HG03571 (cell line): ENCODE data around the gene NUP37.
A peak's percentile ranks its signal among the peaks of the same experiment; 100 is the strongest.
"Not testable (repeated sequence)": the region's sequence is repeated elsewhere in the genome, so short reads cannot be mapped to it uniquely, and the experiment has no call there.

Experiments
- ATAC-seq: cut with Tn5 transposase; IDR thresholded peaks from one replicate; pipeline ENCODE4 v1.9.1; 2021; ENCODE audit not compliant: unreplicated experiment

The NUP37 gene

GRCh38 chr12:102093319-102093718 is 26.6 kb downstream of the NUP37 start:
- no peak for ATAC-seq

GRCh38 chr12:102089228-102089835 is 30.6 kb downstream of the NUP37 start:
- not testable (repeated sequence) for ATAC-seq

GRCh38 chr12:102080842-102081241 is 39.1 kb downstream of the NUP37 start:
- no peak for ATAC-seq

DNA sequence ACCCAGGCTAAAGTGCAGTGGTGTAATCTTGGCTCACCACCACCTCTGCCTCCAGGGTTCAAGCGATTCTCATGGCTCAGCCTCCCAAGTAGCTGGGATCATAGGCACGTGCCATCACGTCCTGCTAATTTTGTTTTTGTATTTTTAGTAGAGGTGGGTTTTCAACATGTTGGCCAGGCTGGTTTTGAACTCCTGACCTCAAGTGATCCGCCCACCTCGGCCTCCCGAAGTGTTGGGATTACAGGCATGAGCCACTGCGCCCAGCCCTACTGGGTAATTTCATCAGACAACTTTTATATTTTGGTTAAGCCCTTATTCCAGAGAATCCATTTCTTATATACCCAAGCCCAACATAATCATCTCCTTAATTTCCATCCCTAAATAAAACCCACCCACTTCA is 47.8 kb downstream of the NUP37 start:
- not testable (repeated sequence) for ATAC-seq

- no peak for ATAC-seq
These were observed 50.2 kb downstream of the NUP37 start for GRCh38 chr12:102069707-102070106.

DNA sequence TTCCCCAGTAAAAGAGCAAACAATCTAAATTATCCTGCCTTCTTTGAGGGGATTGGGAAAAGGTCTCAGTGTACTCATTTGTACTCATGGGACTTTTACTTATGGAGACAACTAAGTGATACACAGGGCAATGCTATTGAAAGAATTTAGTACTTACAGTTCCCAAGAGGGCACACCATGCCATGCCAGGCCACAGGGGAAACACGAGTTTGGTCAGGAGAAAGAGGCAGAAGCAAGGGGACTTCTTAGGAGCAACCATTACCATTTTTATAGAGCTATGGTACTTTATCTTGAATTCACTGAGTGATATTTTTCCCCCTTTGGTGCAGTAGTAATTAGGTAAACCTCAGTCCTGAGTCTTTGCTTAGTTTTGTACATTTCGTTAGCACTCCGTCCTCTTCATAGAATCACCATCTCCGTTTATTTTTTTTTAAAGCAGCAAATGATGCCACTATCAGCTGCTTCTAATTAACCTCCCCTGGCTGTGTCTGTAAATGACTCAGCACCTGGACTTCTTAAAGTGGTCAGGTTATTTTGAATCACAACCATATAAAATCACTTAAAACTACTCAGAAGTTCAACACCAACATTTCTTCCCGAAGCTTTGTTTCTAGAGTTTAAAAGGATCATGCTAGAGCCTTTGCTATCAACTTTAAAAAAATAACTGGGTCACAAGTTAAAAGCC is 52.2 kb downstream of the NUP37 start:
- ATAC-seq, result no peak

GRCh38 chr12:102064476-102064875 is 55.4 kb downstream of the NUP37 start:
- no peak for ATAC-seq

DNA sequence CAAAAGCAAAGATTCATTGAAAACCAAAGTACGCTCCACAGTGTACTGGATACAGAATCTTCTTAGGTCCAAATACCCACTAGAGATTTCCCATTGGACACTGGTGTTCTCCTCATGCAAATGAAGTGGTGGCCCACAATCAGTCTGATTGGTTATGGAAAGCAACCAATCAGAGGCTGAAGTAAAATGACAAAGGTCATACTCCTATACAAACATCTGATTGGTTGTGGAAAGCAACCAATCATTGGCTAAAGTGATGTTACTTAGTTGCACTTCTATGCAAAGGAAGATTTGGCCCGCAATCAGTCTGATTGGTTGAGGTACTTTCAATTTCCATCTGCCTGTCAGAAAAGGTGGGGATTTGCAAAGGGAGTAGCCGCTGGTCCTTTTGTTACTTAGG is 56.8 kb downstream of the NUP37 start:
- ATAC-seq, result no peak

- ATAC-seq, result no peak
These were observed 57.5 kb downstream of the NUP37 start for GRCh38 chr12:102062419-102062806.

- ATAC-seq, result peak; percentile 95
These were observed 58.1 kb downstream of the NUP37 start, which contains the start of gene WASHC3 for GRCh38 chr12:102061560-102062418. Gene WASHC3 (minus strand): TSS chr12:102061991. CDS start chr12:102061962, 29 bp downstream.

GRCh38 chr12:102061096-102061559 is 58.8 kb downstream of the NUP37 start:
- ATAC-seq, result peak; percentile 33

- no peak for ATAC-seq
These were observed 60.6 kb downstream of the NUP37 start for GRCh38 chr12:102059343-102059742.

GRCh38 chr12:102054345-102054744 is 65.6 kb downstream of the NUP37 start:
- ATAC-seq, result no peak

GRCh38 chr12:102053062-102053349 is 66.9 kb downstream of the NUP37 start:
- ATAC-seq, result no peak

DNA sequence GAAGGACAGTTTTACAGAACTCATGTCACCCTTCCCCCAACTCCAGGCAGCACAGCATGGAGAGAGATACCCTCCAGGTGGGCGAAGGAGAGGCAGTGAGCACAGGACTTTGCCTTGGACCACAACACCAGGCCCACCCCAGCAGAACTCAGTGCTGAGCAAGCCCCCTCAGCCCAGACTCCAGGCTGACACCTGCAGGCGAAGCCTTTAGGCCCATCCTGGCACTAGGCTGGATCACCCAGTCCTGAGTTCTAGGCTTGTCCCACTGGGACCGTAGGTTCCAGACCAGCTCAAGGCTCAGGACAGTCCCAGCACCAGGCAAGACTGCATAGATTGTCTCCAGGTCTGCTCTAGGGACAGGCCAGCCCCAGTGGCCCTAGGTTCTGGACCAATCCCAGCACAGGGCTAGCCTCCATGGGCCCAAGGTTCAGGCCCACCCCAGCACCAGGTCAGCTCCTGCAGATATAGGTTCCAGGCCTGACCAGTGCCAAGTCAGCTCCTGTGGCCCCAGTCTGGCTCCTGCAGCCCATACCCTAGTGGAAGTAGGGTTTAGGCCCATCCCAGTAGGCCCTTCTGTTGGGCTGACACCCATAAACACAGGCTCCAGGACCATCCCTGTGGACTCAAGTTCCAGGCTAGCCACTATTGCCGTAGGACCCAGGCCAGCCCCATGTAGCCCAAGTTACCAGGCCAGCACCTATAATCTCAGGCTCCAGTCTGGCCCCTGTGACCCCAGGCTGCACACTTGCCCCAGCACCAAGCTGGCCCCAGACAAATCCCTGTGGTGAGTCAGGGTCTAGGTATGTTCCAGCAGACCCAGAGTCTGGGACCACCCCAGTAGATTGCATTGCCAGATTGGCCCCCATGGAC is 67.5 kb downstream of the NUP37 start:
- no peak for ATAC-seq

DNA sequence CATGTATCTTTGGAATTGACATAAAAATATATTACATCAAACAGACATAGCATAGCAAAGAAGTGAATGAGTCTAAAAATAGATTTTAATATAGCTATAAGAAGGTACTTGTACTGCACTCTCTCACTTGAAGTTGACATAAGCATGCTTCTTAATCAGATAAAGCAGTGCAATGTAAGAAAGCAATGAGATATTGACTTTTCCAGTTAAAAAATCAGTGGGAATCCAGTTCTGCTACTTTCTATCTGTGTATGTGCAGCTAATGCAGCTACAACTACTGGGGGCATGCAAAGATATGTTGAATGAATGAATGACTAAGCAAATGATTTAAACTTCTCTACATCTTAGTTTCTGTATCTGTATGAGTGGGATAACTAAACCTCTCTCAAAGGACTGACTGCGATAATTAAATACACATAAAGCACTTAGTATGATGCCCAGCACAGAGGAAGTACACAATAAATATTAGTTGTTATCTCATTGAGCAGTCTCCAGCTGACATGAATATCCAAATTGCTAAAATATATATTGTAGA is 68.4 kb downstream of the NUP37 start:
- ATAC-seq, result no peak

- no peak for ATAC-seq
These were observed 69.1 kb downstream of the NUP37 start for GRCh38 chr12:102050660-102051430.

GRCh38 chr12:102043928-102044327 is 76.0 kb downstream of the NUP37 start:
- ATAC-seq, result peak; percentile 64

DNA sequence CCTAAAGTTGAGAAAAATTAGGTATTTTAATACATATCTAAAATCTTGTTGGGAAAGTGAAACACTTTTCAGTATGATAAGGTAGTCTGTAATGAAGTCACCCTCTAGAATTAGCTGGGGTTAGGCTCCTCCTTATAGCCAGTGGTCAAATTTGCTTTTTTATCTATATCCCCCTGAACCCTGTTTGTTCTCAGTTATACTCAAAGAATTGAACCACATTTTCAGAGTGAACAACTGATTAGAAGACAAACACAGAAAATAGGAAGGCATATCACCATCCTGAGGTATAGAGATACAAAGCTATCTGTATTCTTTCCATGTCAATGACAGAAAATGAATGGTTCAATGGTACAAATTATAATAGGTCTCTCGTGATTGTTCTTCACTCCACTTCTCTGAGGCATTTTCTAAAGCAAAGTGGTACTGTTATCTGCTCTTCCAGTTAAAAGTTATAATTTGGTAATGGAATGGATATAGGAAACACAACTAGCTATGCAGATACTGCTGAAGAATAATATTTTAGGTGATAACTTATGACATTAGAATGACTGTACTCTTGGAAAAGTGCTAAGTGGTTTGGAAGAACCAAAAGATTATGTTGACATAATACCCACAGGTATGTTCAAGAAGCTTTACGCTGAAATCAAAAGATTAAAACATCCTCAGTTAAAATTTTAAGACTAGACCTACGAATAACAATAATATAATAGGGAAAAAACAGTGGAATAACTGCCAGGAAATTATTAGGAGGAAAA is 85.7 kb downstream of the NUP37 start:
- no peak for ATAC-seq
